HepG2 (cell line): ENCODE measurements around the gene ONECUT2. TPM values are rescaled to one million over a fixed set of nuclear protein-coding genes. Genes with fewer than 3 reads are reported as not detected.

ENCODE experiments used
- CAMTA2 ChIP-seq: sonication (generic); formaldehyde crosslinking; IDR thresholded peaks from 2 replicates; pipeline ENCODE4 v1.4.0; 2020; ENCODE audit warnings: mild to moderate bottlenecking, missing genetic modification reagents, borderline replicate concordance
- MEF2D ChIP-seq: sonication (generic); formaldehyde crosslinking; IDR thresholded peaks from 2 replicates; pipeline ENCODE4 v1.5.1; 2020; ENCODE audit warnings: mild to moderate bottlenecking, missing genetic modification reagents
- NKX3-1 ChIP-seq: sonication (generic); formaldehyde crosslinking; IDR thresholded peaks from 2 replicates; pipeline ENCODE4 v1.5.0; 2020; ENCODE audit warnings: missing genetic modification reagents
- PHF8 ChIP-seq: sonication (generic); formaldehyde crosslinking; IDR thresholded peaks from 2 replicates; pipeline ENCODE4 v1.5.0; 2020; ENCODE audit warnings: missing genetic modification reagents
- SALL2 ChIP-seq: sonication (generic); formaldehyde crosslinking; IDR thresholded peaks from 2 replicates; pipeline ENCODE4 v1.8.1; 2023; ENCODE audit warnings: mild to moderate bottlenecking, missing genetic modification reagents, inconsistent platforms
- SCMH1 ChIP-seq: sonication (generic); formaldehyde crosslinking; IDR thresholded peaks from 2 replicates; pipeline ENCODE4 v1.9.0; 2021; ENCODE audit warnings: missing genetic modification reagents, mild to moderate bottlenecking, borderline replicate concordance
- SMC3 ChIP-seq: IDR thresholded peaks from 2 replicates; pipeline ENCODE4 v1.6.1; 2011; ENCODE audit warnings: low read length, improper control_type of control experiment
- TBX2 ChIP-seq: sonication (generic); formaldehyde crosslinking; IDR thresholded peaks from 2 replicates; pipeline ENCODE4 v1.5.0; 2020; ENCODE audit warnings: missing genetic modification reagents, mild to moderate bottlenecking, borderline replicate concordance
- TRIM24 ChIP-seq: sonication (generic); formaldehyde crosslinking; IDR thresholded peaks from 2 replicates; pipeline ENCODE4 v1.8.0; 2022; ENCODE audit warnings: mild to moderate bottlenecking, missing genetic modification reagents
- ZBTB3 ChIP-seq: sonication (generic); formaldehyde crosslinking; IDR thresholded peaks from 2 replicates; pipeline ENCODE4 v1.4.0; 2020; ENCODE audit warnings: low read depth, mild to moderate bottlenecking, moderate library complexity, missing genetic modification reagents, borderline replicate concordance
- ZNF577 ChIP-seq: sonication (generic); formaldehyde crosslinking; IDR thresholded peaks from 2 replicates; pipeline ENCODE4 v1.4.0; 2020; ENCODE audit warnings: mild to moderate bottlenecking, low read depth, missing genetic modification reagents, borderline replicate concordance
- ZNF672 ChIP-seq: sonication (generic); formaldehyde crosslinking; IDR thresholded peaks from 2 replicates; pipeline ENCODE4 v1.8.1; 2022; ENCODE audit warnings: missing genetic modification reagents
- ZNF746 ChIP-seq: sonication (generic); formaldehyde crosslinking; IDR thresholded peaks from 2 replicates; pipeline ENCODE4 v1.8.0; 2022; ENCODE audit warnings: mild to moderate bottlenecking, missing genetic modification reagents
- polyA plus RNA-seq, 8 experiments: library from polyadenylated mRNA; depleted of rRNA in 3 of 8; stranded (reverse) in 7 of 8; unstranded in 1 of 8; fragments of >200 nt; fragmentation: Illumina TruSeq in 4 of 8; extraction: Trizol in 4 of 8; gene quantifications; 2 replicates each; pipeline versions ENCODE4 v1.2.1 to v1.2.3, GENCODE V29; 2011 to 2016; ENCODE audit warnings: low read depth in 4 of 8, missing spikeins in 1 of 8, mixed read lengths in 1 of 8; ENCODE audit not compliant: insufficient read depth in 1 of 8
- total RNA-seq, 5 experiments: library from RNA; depleted of rRNA; stranded (reverse); fragments of >200 nt; fragmentation: Illumina TruSeq; extraction: Trizol; gene quantifications; 2 replicates each; pipeline ENCODE4 v1.2.3, GENCODE V29; 2016; ENCODE audit warnings: low read depth in 1 of 5
- TF ChIP-seq, protein P1 (sequence below): sonication (generic); formaldehyde crosslinking; IDR thresholded peaks from 2 replicates; pipeline ENCODE4 v1.4.0; 2020; ENCODE audit warnings: mild to moderate bottlenecking, missing genetic modification reagents
- TF ChIP-seq, protein P2 (sequence below): sonication (generic); formaldehyde crosslinking; conservative IDR thresholded peaks from 2 replicates; pipeline ENCODE4 v1.8.0; 2022; ENCODE audit warnings: low read depth, missing genetic modification reagents
- TF ChIP-seq, protein P3 (sequence below): IDR thresholded peaks from 2 replicates; pipeline ENCODE4 v1.6.1; 2012; ENCODE audit warnings: low read depth, low read length, improper control_type of control experiment
- TF ChIP-seq, protein P4 (sequence below): sonication (generic); formaldehyde crosslinking; IDR thresholded peaks from 2 replicates; pipeline ENCODE4 v1.8.0; 2022; ENCODE audit warnings: mild to moderate bottlenecking, missing genetic modification reagents, moderate library complexity
- TF ChIP-seq, protein P5 (sequence below): conservative IDR thresholded peaks from 2 replicates; pipeline ENCODE4 v1.6.1; 2018; ENCODE audit warnings: missing genetic modification reagents

Gene ONECUT2
- total and polyA plus RNA-seq, 2 of the 13 experiments (the other 11 are each of a cell fraction or from before 2014, with no cell fraction given) = 3.0 to 3.2 TPM

DNA sequence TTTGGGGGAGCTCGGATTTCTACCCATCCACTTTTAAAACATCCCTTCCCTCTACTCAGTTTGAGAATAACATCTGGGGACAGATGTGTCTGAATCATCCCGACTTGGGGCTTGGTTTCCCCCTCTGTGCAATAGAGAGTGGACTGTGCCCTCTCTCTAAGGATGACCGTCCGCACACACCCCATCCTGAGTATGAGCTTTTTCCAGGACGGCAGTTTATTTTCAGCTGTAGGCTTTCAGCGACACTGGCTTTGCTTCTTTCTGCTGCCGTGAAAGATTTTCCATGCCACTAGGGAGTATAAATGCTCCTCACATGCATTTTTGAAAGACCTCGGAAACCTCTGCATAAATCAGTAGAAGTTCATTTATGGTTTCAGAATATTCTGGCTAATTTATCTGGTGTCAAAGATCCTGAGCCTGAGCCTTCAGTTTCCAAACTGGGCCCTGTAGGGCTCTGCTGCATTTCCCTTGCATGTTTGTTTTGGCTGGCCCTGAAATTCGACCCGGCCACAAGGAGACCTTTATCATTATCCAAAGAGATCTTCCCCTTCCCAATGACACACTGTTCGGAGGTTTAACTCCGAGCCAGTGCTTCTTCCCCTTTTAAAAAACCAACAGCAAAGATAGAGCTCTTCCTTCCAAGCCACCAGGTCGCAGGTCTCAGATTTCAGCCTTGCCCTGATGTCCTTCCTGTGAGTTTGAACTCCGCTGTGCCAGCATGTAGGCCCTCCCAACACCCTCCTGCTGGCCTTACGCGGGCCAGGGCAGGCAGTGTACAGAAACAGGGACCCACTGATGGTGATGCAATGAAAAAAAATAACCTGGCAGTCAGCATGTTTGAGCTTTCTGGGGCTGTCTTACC is 98.1 kb downstream of the ONECUT2 start (continued):
- TF ChIP-seq, protein P1, sequence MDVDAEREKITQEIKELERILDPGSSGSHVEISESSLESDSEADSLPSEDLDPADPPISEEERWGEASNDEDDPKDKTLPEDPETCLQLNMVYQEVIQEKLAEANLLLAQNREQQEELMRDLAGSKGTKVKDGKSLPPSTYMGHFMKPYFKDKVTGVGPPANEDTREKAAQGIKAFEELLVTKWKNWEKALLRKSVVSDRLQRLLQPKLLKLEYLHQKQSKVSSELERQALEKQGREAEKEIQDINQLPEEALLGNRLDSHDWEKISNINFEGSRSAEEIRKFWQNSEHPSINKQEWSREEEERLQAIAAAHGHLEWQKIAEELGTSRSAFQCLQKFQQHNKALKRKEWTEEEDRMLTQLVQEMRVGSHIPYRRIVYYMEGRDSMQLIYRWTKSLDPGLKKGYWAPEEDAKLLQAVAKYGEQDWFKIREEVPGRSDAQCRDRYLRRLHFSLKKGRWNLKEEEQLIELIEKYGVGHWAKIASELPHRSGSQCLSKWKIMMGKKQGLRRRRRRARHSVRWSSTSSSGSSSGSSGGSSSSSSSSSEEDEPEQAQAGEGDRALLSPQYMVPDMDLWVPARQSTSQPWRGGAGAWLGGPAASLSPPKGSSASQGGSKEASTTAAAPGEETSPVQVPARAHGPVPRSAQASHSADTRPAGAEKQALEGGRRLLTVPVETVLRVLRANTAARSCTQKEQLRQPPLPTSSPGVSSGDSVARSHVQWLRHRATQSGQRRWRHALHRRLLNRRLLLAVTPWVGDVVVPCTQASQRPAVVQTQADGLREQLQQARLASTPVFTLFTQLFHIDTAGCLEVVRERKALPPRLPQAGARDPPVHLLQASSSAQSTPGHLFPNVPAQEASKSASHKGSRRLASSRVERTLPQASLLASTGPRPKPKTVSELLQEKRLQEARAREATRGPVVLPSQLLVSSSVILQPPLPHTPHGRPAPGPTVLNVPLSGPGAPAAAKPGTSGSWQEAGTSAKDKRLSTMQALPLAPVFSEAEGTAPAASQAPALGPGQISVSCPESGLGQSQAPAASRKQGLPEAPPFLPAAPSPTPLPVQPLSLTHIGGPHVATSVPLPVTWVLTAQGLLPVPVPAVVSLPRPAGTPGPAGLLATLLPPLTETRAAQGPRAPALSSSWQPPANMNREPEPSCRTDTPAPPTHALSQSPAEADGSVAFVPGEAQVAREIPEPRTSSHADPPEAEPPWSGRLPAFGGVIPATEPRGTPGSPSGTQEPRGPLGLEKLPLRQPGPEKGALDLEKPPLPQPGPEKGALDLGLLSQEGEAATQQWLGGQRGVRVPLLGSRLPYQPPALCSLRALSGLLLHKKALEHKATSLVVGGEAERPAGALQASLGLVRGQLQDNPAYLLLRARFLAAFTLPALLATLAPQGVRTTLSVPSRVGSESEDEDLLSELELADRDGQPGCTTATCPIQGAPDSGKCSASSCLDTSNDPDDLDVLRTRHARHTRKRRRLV = no peak
- no peak for TF ChIP-seq MEF2D (CRISPR knock-in tag)
- TF ChIP-seq SCMH1 (CRISPR knock-in tag) = no peak
- TF ChIP-seq, protein P2, sequence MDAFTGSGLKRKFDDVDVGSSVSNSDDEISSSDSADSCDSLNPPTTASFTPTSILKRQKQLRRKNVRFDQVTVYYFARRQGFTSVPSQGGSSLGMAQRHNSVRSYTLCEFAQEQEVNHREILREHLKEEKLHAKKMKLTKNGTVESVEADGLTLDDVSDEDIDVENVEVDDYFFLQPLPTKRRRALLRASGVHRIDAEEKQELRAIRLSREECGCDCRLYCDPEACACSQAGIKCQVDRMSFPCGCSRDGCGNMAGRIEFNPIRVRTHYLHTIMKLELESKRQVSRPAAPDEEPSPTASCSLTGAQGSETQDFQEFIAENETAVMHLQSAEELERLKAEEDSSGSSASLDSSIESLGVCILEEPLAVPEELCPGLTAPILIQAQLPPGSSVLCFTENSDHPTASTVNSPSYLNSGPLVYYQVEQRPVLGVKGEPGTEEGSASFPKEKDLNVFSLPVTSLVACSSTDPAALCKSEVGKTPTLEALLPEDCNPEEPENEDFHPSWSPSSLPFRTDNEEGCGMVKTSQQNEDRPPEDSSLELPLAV (CRISPR knock-in tag) = no peak
- TF ChIP-seq NKX3-1 = no peak
- TF ChIP-seq ZBTB3 (CRISPR knock-in tag) = no peak
- TF ChIP-seq, protein P3, sequence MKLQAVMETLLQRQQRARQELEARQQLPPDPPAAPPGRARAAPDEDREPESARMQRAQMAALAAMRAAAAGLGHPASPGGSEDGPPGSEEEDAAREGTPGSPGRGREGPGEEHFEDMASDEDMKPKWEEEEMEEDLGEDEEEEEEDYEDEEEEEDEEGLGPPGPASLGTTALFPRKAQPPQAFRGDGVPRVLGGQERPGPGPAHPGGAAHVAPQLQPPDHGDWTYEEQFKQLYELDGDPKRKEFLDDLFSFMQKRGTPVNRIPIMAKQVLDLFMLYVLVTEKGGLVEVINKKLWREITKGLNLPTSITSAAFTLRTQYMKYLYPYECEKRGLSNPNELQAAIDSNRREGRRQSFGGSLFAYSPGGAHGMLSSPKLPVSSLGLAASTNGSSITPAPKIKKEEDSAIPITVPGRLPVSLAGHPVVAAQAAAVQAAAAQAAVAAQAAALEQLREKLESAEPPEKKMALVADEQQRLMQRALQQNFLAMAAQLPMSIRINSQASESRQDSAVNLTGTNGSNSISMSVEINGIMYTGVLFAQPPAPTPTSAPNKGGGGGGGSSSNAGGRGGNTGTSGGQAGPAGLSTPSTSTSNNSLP = no peak
- peak; percentile 32 for TF ChIP-seq TBX2
- TF ChIP-seq, protein P4, sequence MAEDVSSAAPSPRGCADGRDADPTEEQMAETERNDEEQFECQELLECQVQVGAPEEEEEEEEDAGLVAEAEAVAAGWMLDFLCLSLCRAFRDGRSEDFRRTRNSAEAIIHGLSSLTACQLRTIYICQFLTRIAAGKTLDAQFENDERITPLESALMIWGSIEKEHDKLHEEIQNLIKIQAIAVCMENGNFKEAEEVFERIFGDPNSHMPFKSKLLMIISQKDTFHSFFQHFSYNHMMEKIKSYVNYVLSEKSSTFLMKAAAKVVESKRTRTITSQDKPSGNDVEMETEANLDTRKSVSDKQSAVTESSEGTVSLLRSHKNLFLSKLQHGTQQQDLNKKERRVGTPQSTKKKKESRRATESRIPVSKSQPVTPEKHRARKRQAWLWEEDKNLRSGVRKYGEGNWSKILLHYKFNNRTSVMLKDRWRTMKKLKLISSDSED (CRISPR knock-in tag) = no peak
- no peak for TF ChIP-seq ZNF672
- no peak for TF ChIP-seq SMC3
- TF ChIP-seq ZNF577 (CRISPR knock-in tag) = no peak
- peak; percentile 43; the same call in 1 of the 2 replicates for TF ChIP-seq PHF8
- TF ChIP-seq TRIM24 (CRISPR knock-in tag) = no peak
- no peak for TF ChIP-seq ZNF746
- no peak for TF ChIP-seq CAMTA2
- TF ChIP-seq SALL2 (CRISPR knock-in tag) = no peak
- TF ChIP-seq, protein P5, sequence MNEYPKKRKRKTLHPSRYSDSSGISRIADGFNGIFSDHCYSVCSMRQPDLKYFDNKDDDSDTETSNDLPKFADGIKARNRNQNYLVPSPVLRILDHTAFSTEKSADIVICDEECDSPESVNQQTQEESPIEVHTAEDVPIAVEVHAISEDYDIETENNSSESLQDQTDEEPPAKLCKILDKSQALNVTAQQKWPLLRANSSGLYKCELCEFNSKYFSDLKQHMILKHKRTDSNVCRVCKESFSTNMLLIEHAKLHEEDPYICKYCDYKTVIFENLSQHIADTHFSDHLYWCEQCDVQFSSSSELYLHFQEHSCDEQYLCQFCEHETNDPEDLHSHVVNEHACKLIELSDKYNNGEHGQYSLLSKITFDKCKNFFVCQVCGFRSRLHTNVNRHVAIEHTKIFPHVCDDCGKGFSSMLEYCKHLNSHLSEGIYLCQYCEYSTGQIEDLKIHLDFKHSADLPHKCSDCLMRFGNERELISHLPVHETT (CRISPR knock-in tag) = no peak
